Suppressor macrophage (primary cell): ENCODE measurements around the gene ISL2.

Source experiments
- DNase-seq, 4 experiments: peaks; one replicate each; pipeline ENCODE4 v3.0.0-alpha.2; 2020 to 2022

Gene ISL2

GRCh38 chr15:76328106-76328696, 8.4 kb upstream of the ISL2 start:
- no peak for DNase-seq

GRCh38 chr15:76328958-76329357, 7.6 kb upstream of the ISL2 start:
- no peak for DNase-seq

- DNase-seq, result peak; percentile 52 to 73 (median 68)
These were observed 6.4 kb upstream of the ISL2 start for GRCh38 chr15:76330080-76330680.

- DNase-seq, result no peak
These were observed 3.8 kb upstream of the ISL2 start for GRCh38 chr15:76332796-76333195.

- DNase-seq, result no peak
These were observed 3.3 kb upstream of the ISL2 start for GRCh38 chr15:76333309-76333708.

- DNase-seq, result peak in 2 of 4 experiments; percentile 31 to 38
These were observed 2.7 kb upstream of the ISL2 start for GRCh38 chr15:76333720-76334437.

GRCh38 chr15:76334438-76335306, 1.9 kb upstream of the ISL2 start:
- no peak for DNase-seq

- DNase-seq, result peak; percentile 24 to 59 (median 49)
These were observed 993 bp upstream of the ISL2 start for GRCh38 chr15:76335307-76336253.

- DNase-seq, result peak; percentile 13 to 39 (median 32)
These were observed 604 bp downstream of the ISL2 start for GRCh38 chr15:76337059-76337695.

GRCh38 chr15:76337696-76338485, 1.3 kb downstream of the ISL2 start:
- peak in 2 of 4 experiments; percentile 11 to 50 for DNase-seq

GRCh38 chr15:76338486-76339304, 2.1 kb downstream of the ISL2 start:
- peak; percentile 11 to 83 (median 40) for DNase-seq

- DNase-seq, result peak; percentile 24 to 73 (median 48)
These were observed 3.0 kb downstream of the ISL2 start for GRCh38 chr15:76339305-76340197.

GRCh38 chr15:76340198-76340802, 3.7 kb downstream of the ISL2 start:
- DNase-seq, result peak; percentile 17 to 53 (median 44)

- peak; percentile 25 to 61 (median 48) for DNase-seq
These were observed 4.3 kb downstream of the ISL2 start for GRCh38 chr15:76340803-76341365.

- DNase-seq, result peak in 1 of 4 experiments; percentile 22
These were observed 4.9 kb downstream of the ISL2 start for GRCh38 chr15:76341366-76342057.

GRCh38 chr15:76342058-76342381, 5.4 kb downstream of the ISL2 start:
- peak in 2 of 4 experiments; percentile 17 to 26 for DNase-seq
